Heart right ventricle (tissue), 16 donors: ENCODE data around the gene CPNE4. TPM values are rescaled to one million over a fixed set of nuclear protein-coding genes. Genes with fewer than 3 reads are reported as not detected.

Experiments used
- ATAC-seq, 8 donors: fragments of 200-7000 bp; cut with Tn5 transposase; one replicate each; pipeline ENCODE4 v1.9.1; 2020; ENCODE audit warnings: mild to moderate bottlenecking in 8 of 8, moderate library complexity in 8 of 8, moderate number of reproducible peaks in 1 of 8
- DNase-seq, 2 donors: peaks; one replicate each; pipeline ENCODE4 v3.0.0-alpha.2; 2020
- H3K27ac ChIP-seq, 10 donors: fragments of 200-600 bp; sonication (generic) in 2 of 10; one replicate each; pipeline versions ENCODE4 v1.5.0 to v1.8.0; 2020 to 2022; ENCODE audit warnings: mild to moderate bottlenecking in 3 of 10
- H3K27me3 ChIP-seq, 7 donors: fragments of 200-600 bp; one replicate each; pipeline ENCODE4 v1.8.0; 2021 to 2022; ENCODE audit warnings: mild to moderate bottlenecking in 2 of 7
- H3K36me3 ChIP-seq, 9 donors: fragments of 200-600 bp; sonication (generic) in 1 of 9; one replicate each; pipeline versions ENCODE4 v1.5.0 to v1.8.0; 2020 to 2022; ENCODE audit warnings: mild to moderate bottlenecking in 2 of 9
- H3K4me1 ChIP-seq, 9 donors: fragments of 200-600 bp; sonication (generic) in 1 of 9; one replicate each; pipeline versions ENCODE4 v1.5.0 to v1.8.0; 2020 to 2022; ENCODE audit warnings: mild to moderate bottlenecking in 4 of 9
- H3K4me3 ChIP-seq, 10 donors: fragments of 200-600 bp; sonication (generic) in 2 of 10; one replicate each; pipeline versions ENCODE4 v1.5.0 to v1.8.0; 2020 to 2022; ENCODE audit warnings: mild to moderate bottlenecking in 7 of 10, moderate library complexity in 2 of 10
- H3K9me3 ChIP-seq, 11 donors: fragments of 200-600 bp in 10 of 11; sonication (generic) in 2 of 11; one replicate each; pipeline versions ENCODE4 v1.5.0 to v1.8.0; 2013 to 2022; ENCODE audit warnings: mild to moderate bottlenecking in 2 of 11, control low read depth in 1 of 11, moderate library complexity in 1 of 11
- WGBS, 2 donors: extraction: QIAGEN DNeasy Blood & Tissue Kit; methylation state at CpG; one replicate each; pipeline ENCODE4 v1.1.7; 2013; ENCODE audit warnings: inconsistent platforms in 1 of 2; 5-methylcytosine and 5-hydroxymethylcytosine counted together
- intact Hi-C, 10 donors: fragments of 100-400 bp; cut with DNase I; formaldehyde crosslinking; loops; one replicate each; pipeline versions ENCODE4 v1.11.1 to v1.14.2; 2022
- polyA plus RNA-seq, 2 donors: library from polyadenylated mRNA; stranded (reverse); fragments of 200-250 nt; gene quantifications; one replicate each; pipeline ENCODE4 v1.2.3, GENCODE V29; 2013
- total RNA-seq, 10 donors: library from RNA; stranded (reverse); fragmentation: NEBNext Ultra II Directional in 3 of 10; extraction: Animal tissue kit (Norgen Biotek cat#: 25700) in 3 of 10; gene quantifications; one replicate each; pipeline versions ENCODE4 v1.2.1 to v1.2.4, GENCODE V29; 2021 to 2023
- TF ChIP-seq, protein P1 (sequence below), 9 donors: fragments of 200-600 bp; sonication (generic) in 2 of 9; IDR thresholded peaks; one replicate each; pipeline versions ENCODE4 v1.5.0 to v1.8.0; 2021 to 2022; ENCODE audit warnings: antibody characterized with exemption in 9 of 9, mild to moderate bottlenecking in 5 of 9, moderate library complexity in 1 of 9
- donor health status: Arrhythmogenic right ventricular cardiomyopathy.
- donor health status: ischemic (EF 13 %, LVEDD 7.1; RV severe dilation, severe dysfunction).
- donor health status: healthy with polysubstance abuse.
- donor health status: DM: no; HTN: yes; CAD: no.
- donor health status: DM: no; HTN: no; CAD: no.
- donor health status: ischemic (EF 25% LVEDD 6.9; RV normal size, moderate dysfunction).
- donor health status: ischemic (EF 25% LVEDD 5.7; RV mildly dilated, moderate dysfunction).
- donor health status: healthy.
- donor health status: DM: yes; HTN: yes; CAD: no.
- donor health status: Ischemic cardiomyopathy.
- donor health status: ischemic (EF 35%, LVEDD 5.7; RV mildly dilated, moderate dysfunction).
- donor health status: nonischemic (EF 11% LVEDD 7.7; RV severe dilation, severe dysfunction).
- donor health status: DM: yes; HTN: yes; CAD: no.
- donor health status: PGD.
- donor health status: ischemic (EF 29% LVEDD 5.4; RV normal size, mild dysfunction).
- donor health status: nonischemic (EF 23%, LVEDD 6.1; RV moderate dilation, normal function).

CPNE4 gene
- total and polyA plus RNA-seq, 12 donors, result 1.5 to 116 (median 24.8) TPM

DNA sequence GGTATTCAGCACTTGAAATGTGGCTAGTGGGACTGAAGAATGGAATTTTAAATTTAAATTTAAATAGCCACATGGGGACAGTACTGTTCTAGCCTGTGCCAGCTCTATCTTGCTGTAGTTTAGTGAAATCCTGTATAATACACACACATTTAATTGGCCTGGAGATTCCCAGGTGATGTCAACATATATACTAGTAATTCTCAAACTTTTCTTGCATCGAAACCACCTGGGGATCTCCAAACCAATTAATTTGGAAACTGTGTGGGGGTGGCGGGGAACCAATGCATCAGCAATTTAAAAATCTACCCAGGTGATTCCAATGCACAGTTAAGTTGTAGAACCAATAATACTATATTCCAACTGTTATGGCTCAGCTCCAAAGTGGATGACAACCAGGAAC lies 303.1 kb downstream of the CPNE4 start:
- TF ChIP-seq, protein P1, sequence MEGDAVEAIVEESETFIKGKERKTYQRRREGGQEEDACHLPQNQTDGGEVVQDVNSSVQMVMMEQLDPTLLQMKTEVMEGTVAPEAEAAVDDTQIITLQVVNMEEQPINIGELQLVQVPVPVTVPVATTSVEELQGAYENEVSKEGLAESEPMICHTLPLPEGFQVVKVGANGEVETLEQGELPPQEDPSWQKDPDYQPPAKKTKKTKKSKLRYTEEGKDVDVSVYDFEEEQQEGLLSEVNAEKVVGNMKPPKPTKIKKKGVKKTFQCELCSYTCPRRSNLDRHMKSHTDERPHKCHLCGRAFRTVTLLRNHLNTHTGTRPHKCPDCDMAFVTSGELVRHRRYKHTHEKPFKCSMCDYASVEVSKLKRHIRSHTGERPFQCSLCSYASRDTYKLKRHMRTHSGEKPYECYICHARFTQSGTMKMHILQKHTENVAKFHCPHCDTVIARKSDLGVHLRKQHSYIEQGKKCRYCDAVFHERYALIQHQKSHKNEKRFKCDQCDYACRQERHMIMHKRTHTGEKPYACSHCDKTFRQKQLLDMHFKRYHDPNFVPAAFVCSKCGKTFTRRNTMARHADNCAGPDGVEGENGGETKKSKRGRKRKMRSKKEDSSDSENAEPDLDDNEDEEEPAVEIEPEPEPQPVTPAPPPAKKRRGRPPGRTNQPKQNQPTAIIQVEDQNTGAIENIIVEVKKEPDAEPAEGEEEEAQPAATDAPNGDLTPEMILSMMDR (IDR thresholded peaks at IDR 0.05), result no peak
- H3K4me3 ChIP-seq, result no peak overlapping the region
- H3K4me1 ChIP-seq, result peaks cover 0 to 4% (median 0%) of the 10 kb centered on the region in 9 donors
- ATAC-seq (no peak), DNase-seq (no peak)
- no peaks in the 10 kb centered on the region for H3K9me3 ChIP-seq
- no peaks in the 10 kb centered on the region for H3K27me3 ChIP-seq
- 94 to 97% methylated on average over 2 of the region's 2 CpGs for WGBS, 2 donors
- no peak overlapping the region for H3K27ac ChIP-seq
- intact Hi-C loops, result no loop called here
- no peaks in the 10 kb centered on the region for H3K36me3 ChIP-seq

DNA sequence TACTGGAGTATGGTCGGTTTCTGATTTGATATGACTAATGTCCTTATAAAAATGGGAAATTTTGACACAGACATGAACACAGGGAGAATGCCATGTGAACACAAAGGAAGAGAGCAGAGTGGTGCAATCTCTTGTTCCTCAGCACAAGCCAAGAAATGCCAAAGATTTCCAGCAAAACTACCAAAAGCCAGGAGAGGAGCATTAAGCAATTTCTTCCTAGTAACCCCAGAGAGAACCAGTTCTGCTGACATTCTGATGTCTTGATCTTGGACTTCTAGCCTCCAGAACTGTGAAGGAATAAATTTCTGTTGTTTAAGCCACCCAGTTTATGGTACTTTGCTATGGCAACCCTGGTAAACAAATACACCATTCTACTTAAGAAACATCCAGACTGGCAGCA lies 304.2 kb downstream of the CPNE4 start:
- Histone ChIP-seq H3K27ac (no peak overlapping the region), H3K4me3 (no peak overlapping the region), H3K9me3 (no peaks in the 10 kb centered on the region), H3K36me3 (no peaks in the 10 kb centered on the region), H3K27me3 (no peaks in the 10 kb centered on the region), H3K4me1 (peaks cover 0 to 4% (median 0%) of the 10 kb centered on the region in 9 donors)
- ATAC-seq, result no peak
- 77 to 78% methylated on average over 1 of the region's 1 CpG for WGBS, 2 donors
- intact Hi-C loops, result no loop called here
- TF ChIP-seq, protein P1 (IDR thresholded peaks at IDR 0.05), result no peak
- no peak for DNase-seq

DNA sequence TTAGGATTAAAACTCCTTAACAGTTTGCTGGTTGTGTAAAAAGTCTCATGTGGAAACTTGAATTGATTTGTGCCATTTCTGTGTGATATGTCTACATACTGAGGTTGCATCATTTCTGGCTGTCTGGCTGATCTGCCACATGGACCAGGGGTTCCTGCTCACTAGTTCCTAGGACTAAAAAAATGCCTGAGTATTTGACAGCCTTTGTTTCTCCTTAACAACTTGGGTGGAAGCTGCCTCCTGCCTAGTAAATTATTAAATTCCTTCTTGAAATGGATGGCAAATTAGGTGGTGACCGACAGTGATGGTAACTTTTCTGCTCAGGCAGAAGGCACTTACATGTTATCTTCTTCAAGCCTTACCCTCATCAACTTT lies 305.2 kb downstream of the CPNE4 start:
- no peak for ATAC-seq
- Histone ChIP-seq H3K27me3 (no peaks in the 10 kb centered on the region), H3K27ac (no peak overlapping the region), H3K4me1 (peaks cover 0 to 4% (median 0%) of the 10 kb centered on the region in 9 donors), H3K36me3 (no peaks in the 10 kb centered on the region), H3K4me3 (no peak overlapping the region), H3K9me3 (no peaks in the 10 kb centered on the region)
- TF ChIP-seq, protein P1 (IDR thresholded peaks at IDR 0.05), result no peak
- 90 to 98% methylated on average over 1 of the region's 1 CpG for WGBS, 2 donors
- intact Hi-C loops, result no loop called here
- no peak for DNase-seq

DNA sequence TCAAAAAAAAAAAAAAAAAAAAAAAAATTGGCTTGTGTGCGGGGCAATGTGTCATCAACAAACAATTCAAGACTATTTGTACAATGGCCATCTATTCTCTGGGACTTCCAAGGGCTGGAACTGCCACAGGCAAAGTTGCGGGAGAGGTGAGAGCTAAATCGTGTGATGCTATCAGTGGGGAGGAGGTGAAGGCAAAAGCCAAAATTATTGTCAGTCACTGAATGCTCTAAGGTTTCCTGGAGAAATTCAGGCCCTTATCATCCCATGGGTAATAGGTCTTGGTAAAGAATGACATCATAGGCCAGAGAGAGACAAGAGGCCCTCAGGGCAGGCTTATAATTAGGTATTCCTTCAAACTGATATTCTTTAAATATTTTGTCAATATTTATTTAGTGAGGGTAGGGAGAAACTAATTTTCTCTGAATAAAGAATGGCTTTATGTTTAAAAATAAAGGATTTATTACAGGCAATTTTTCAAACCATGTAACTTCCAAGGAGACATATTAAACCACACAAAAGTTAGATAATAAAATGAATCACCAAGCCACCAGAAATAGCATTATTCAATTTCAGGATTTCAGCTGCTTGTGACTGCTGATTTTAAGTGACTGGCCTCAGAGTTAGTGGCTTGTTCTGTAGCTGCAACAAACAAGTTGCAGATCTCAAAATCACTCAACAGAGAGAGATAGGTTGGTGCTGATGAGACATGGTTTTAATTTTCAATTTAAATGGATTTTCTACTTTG lies 305.7 kb downstream of the CPNE4 start:
- DNase-seq, result no peak
- ATAC-seq, result no peak

More for the DNA sequence above, 305.7 kb downstream of the CPNE4 start:
- Histone ChIP-seq H3K27me3 (no peaks in the 10 kb centered on the region), H3K4me3 (no peak overlapping the region), H3K27ac (no peak overlapping the region), H3K36me3 (no peaks in the 10 kb centered on the region), H3K4me1 (peaks cover 0 to 4% (median 0%) of the 10 kb centered on the region in 9 donors), H3K9me3 (no peaks in the 10 kb centered on the region)
- TF ChIP-seq, protein P1 (IDR thresholded peaks at IDR 0.05), result no peak
- intact Hi-C loops, result no loop called here
- 66 to 81% methylated on average over 3 of the region's 3 CpGs for WGBS, 2 donors
